HG03025 (cell line): ENCODE results near the gene ATP5F1D.

Experiments used
- ATAC-seq: cut with Tn5 transposase; IDR thresholded peaks from one replicate; pipeline ENCODE4 v1.9.1; 2021; ENCODE audit warnings: mild to moderate bottlenecking, moderate library complexity; ENCODE audit not compliant: unreplicated experiment, low FRiP score

ATP5F1D gene

GRCh38 chr19:1256646-1257474 lies 15.3 kb downstream of the ATP5F1D start:
- no peak for ATAC-seq

- ATAC-seq: no peak
These were observed 16.1 kb downstream of the ATP5F1D start for GRCh38 chr19:1257475-1258162.

- ATAC-seq: no peak
These were observed 16.6 kb downstream of the ATP5F1D start for GRCh38 chr19:1258163-1258492.

- no peak for ATAC-seq
These were observed 17.2 kb downstream of the ATP5F1D start for GRCh38 chr19:1258707-1259205.

GRCh38 chr19:1259206-1259875 lies 17.8 kb downstream of the ATP5F1D start:
- ATAC-seq: no peak

- ATAC-seq: peak; percentile 2
These were observed 18.6 kb downstream of the ATP5F1D start for GRCh38 chr19:1259876-1260748.

GRCh38 chr19:1260749-1261537 lies 19.4 kb downstream of the ATP5F1D start:
- ATAC-seq: peak; percentile 45

GRCh38 chr19:1261538-1261797 lies 19.9 kb downstream of the ATP5F1D start:
- ATAC-seq: no peak

GRCh38 chr19:1261798-1262622 lies 20.5 kb downstream of the ATP5F1D start:
- no peak for ATAC-seq

GRCh38 chr19:1262623-1263123 lies 21.1 kb downstream of the ATP5F1D start:
- ATAC-seq: no peak

- no peak for ATAC-seq
These were observed 21.6 kb downstream of the ATP5F1D start for GRCh38 chr19:1263188-1263587.

- no peak for ATAC-seq
These were observed 23.5 kb downstream of the ATP5F1D start for GRCh38 chr19:1264801-1265614.

GRCh38 chr19:1265615-1266128 lies 24.1 kb downstream of the ATP5F1D start:
- ATAC-seq: no peak

GRCh38 chr19:1266129-1266915 lies 24.8 kb downstream of the ATP5F1D start:
- ATAC-seq: peak; percentile 35

GRCh38 chr19:1266916-1267476 lies 25.4 kb downstream of the ATP5F1D start:
- peak; percentile 8 for ATAC-seq

- no peak for ATAC-seq
These were observed 26.1 kb downstream of the ATP5F1D start for GRCh38 chr19:1267477-1268225.
